HEK293 (cell line): Measurements from ENCODE around the gene UBE2Q2.

ENCODE experiments used
- CTCF ChIA-PET: fragments of 350-600 bp; formaldehyde crosslinking; extraction: SDS; loops from one replicate; lab custom pipeline; 2021; ENCODE audit warnings: antibody characterized with exemption; lab: Yijun Ruan, JAX
- POLR2A ChIA-PET: fragments of 300-600 bp; formaldehyde crosslinking; extraction: SDS; loops from one replicate; lab custom pipeline; 2020; ENCODE audit warnings: antibody characterized with exemption, inconsistent platforms; lab: Yijun Ruan, JAX
- H3K27ac ChIP-seq: fragments of 200-500 bp; sonication (Bioruptor generic); 2 replicates; pipeline ENCODE4 v1.5.1; 2014; ENCODE audit warnings: low read depth, low read length, control low read depth, inconsistent platforms; ENCODE audit errors: extremely low read depth
- H3K36me3 ChIP-seq, 2 experiments: fragments of 200-500 bp in 1 of 2; sonication (Bioruptor generic) in 1 of 2; 1 replicate in 1 of 2; 2 replicates in 1 of 2; pipeline ENCODE4 v1.5.1; 2014 to 2017; ENCODE audit warnings: inconsistent platforms in 2 of 2, low read length in 2 of 2; ENCODE audit not compliant: control insufficient read depth in 2 of 2, insufficient read depth in 1 of 2
- H3K4me1 ChIP-seq: fragments of 200-500 bp; sonication (Bioruptor generic); 2 replicates; pipeline ENCODE4 v1.5.1; 2014; ENCODE audit warnings: mild to moderate bottlenecking, low read length, inconsistent platforms; ENCODE audit not compliant: control insufficient read depth, insufficient read depth
- H3K4me3 ChIP-seq: 2 replicates; pipeline ENCODE4 v1.5.1; 2011; ENCODE audit warnings: low read depth, mild to moderate bottlenecking, control low read depth, low read length, moderate library complexity
- H3K9me3 ChIP-seq: fragments of 200-500 bp; sonication (Bioruptor generic); 2 replicates; pipeline ENCODE4 v1.5.1; 2014; ENCODE audit warnings: low read depth, low read length, inconsistent platforms; ENCODE audit not compliant: control insufficient read depth, insufficient read depth
- OVOL3 ChIP-seq: fragments of 450-650 bp; formaldehyde crosslinking; IDR thresholded peaks from 2 replicates; pipeline ENCODE4 v1.5.1; 2016; ENCODE audit warnings: missing biosample characterization, missing genetic modification characterization
- PATZ1 ChIP-seq: fragments of 450-650 bp; formaldehyde crosslinking; IDR thresholded peaks from 2 replicates; pipeline ENCODE4 v1.5.1; 2016; ENCODE audit warnings: missing biosample characterization, missing genetic modification characterization
- ZNF37A ChIP-seq: fragments of 450-650 bp; IDR thresholded peaks from 2 replicates; pipeline ENCODE4 v1.5.1; 2018; ENCODE audit warnings: missing biosample characterization, missing genetic modification characterization
- ZNF549 ChIP-seq: fragments of 450-650 bp; IDR thresholded peaks from 2 replicates; pipeline ENCODE4 v1.5.1; 2018; ENCODE audit warnings: missing biosample characterization, missing genetic modification characterization, mild to moderate bottlenecking, inconsistent platforms, moderate library complexity
- ZNF624 ChIP-seq: fragments of 450-650 bp; formaldehyde crosslinking; IDR thresholded peaks from 2 replicates; pipeline ENCODE4 v1.5.1; 2017; ENCODE audit warnings: missing biosample characterization, missing genetic modification characterization
- ZNF664 ChIP-seq: fragments of 450-650 bp; formaldehyde crosslinking; IDR thresholded peaks from 2 replicates; pipeline ENCODE4 v1.5.1; 2016; ENCODE audit warnings: missing biosample characterization, missing genetic modification characterization
- ZSCAN23 ChIP-seq: fragments of 450-650 bp; formaldehyde crosslinking; IDR thresholded peaks from 2 replicates; pipeline ENCODE4 v1.5.1; 2016; ENCODE audit warnings: missing biosample characterization, missing genetic modification characterization
- TF ChIP-seq, protein P1 (sequence below): fragments of 450-650 bp; formaldehyde crosslinking; IDR thresholded peaks from 2 replicates; pipeline ENCODE4 v1.5.1; 2017; ENCODE audit warnings: missing biosample characterization, missing genetic modification characterization
- TF ChIP-seq, protein P2 (sequence below): fragments of 450-650 bp; formaldehyde crosslinking; IDR thresholded peaks from 2 replicates; pipeline ENCODE4 v1.5.1; 2016; ENCODE audit warnings: missing biosample characterization, missing genetic modification characterization
- TF ChIP-seq, protein P3 (sequence below): fragments of 450-650 bp; formaldehyde crosslinking; IDR thresholded peaks from 2 replicates; pipeline ENCODE4 v1.5.1; 2016; ENCODE audit warnings: missing biosample characterization, missing genetic modification characterization

UBE2Q2 gene

DNA sequence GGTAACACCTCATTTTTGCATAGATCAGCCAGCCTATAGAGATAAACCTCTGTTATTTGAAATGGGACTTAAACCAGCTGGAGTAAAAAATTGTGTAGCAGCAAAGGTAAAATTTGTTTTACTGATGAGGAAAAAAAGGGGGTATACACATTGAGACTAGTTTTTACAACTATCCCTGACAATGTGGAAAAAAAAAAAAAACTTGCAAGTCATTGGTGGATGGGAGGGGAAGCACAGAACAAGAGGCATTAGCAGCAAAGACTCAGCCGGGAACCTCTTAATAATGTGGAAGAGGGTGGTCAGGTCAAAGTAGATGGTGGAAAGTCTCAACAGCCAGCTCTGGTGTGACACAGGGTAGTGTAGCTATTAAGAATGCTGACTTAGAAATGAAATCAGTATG is 74.9 kb downstream of the UBE2Q2 start:
- Histone ChIP-seq H3K4me3 (no peak overlapping the region), H3K4me1 (peaks cover 3% of the 10 kb centered on the region; the same call in 1 of the 2 replicates), H3K9me3 (no peaks in the 10 kb centered on the region), H3K27ac (no peak overlapping the region), H3K36me3 (peaks cover 50 to 82% of the 10 kb centered on the region in 2 experiments)
- ChIA-PET CTCF (interaction anchor here (0.6 to 3.4 kb wide), 4 partner anchors 10 to 119 kb away, joined by 4 to 17 read pairs (median 6); no protein-coding TSS in a partner anchor), POLR2A (no interaction called here)
- TF ChIP-seq ZNF624 (no peak), ZSCAN23 (tag by site-specific recombination) (no peak), OVOL3 (tag by site-specific recombination) (no peak), ZNF664 (tag by site-specific recombination) (no peak)
- TF ChIP-seq, protein P1, sequence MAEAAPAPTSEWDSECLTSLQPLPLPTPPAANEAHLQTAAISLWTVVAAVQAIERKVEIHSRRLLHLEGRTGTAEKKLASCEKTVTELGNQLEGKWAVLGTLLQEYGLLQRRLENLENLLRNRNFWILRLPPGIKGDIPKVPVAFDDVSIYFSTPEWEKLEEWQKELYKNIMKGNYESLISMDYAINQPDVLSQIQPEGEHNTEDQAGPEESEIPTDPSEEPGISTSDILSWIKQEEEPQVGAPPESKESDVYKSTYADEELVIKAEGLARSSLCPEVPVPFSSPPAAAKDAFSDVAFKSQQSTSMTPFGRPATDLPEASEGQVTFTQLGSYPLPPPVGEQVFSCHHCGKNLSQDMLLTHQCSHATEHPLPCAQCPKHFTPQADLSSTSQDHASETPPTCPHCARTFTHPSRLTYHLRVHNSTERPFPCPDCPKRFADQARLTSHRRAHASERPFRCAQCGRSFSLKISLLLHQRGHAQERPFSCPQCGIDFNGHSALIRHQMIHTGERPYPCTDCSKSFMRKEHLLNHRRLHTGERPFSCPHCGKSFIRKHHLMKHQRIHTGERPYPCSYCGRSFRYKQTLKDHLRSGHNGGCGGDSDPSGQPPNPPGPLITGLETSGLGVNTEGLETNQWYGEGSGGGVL (tag by site-specific recombination), result no peak
- TF ChIP-seq, protein P2, sequence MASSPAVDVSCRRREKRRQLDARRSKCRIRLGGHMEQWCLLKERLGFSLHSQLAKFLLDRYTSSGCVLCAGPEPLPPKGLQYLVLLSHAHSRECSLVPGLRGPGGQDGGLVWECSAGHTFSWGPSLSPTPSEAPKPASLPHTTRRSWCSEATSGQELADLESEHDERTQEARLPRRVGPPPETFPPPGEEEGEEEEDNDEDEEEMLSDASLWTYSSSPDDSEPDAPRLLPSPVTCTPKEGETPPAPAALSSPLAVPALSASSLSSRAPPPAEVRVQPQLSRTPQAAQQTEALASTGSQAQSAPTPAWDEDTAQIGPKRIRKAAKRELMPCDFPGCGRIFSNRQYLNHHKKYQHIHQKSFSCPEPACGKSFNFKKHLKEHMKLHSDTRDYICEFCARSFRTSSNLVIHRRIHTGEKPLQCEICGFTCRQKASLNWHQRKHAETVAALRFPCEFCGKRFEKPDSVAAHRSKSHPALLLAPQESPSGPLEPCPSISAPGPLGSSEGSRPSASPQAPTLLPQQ (tag by site-specific recombination), result no peak
- TF ChIP-seq, protein P3, sequence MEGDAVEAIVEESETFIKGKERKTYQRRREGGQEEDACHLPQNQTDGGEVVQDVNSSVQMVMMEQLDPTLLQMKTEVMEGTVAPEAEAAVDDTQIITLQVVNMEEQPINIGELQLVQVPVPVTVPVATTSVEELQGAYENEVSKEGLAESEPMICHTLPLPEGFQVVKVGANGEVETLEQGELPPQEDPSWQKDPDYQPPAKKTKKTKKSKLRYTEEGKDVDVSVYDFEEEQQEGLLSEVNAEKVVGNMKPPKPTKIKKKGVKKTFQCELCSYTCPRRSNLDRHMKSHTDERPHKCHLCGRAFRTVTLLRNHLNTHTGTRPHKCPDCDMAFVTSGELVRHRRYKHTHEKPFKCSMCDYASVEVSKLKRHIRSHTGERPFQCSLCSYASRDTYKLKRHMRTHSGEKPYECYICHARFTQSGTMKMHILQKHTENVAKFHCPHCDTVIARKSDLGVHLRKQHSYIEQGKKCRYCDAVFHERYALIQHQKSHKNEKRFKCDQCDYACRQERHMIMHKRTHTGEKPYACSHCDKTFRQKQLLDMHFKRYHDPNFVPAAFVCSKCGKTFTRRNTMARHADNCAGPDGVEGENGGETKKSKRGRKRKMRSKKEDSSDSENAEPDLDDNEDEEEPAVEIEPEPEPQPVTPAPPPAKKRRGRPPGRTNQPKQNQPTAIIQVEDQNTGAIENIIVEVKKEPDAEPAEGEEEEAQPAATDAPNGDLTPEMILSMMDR (tag by site-specific recombination), result no peak

- Histone ChIP-seq H3K4me1 (peaks cover 3% of the 10 kb centered on the region; the same call in 1 of the 2 replicates), H3K4me3 (no peak overlapping the region)
- TF ChIP-seq ZNF549 (tag by site-specific recombination) (no peak), PATZ1 (tag by site-specific recombination) (no peak), ZNF37A (tag by site-specific recombination) (no peak)
- TF ChIP-seq, protein P2 (tag by site-specific recombination), result no peak
- TF ChIP-seq, all 188 proteins: peak for 0
- POLR2A ChIA-PET, result no interaction called here
- CTCF ChIA-PET, result interaction anchor here (0.9 to 4.9 kb wide), 3 partner anchors 13 to 137 kb away, joined by 3 to 51 read pairs (median 10); no protein-coding TSS in a partner anchor
- H3K27ac ChIP-seq, result no peak overlapping the region
- H3K36me3 ChIP-seq, result peaks cover 46 to 81% of the 10 kb centered on the region in 2 experiments
- H3K9me3 ChIP-seq, result no peaks in the 10 kb centered on the region
Observed at GRCh38 chr15:75920079-75920478, 76.8 kb downstream of the UBE2Q2 start.
